Thoracic aorta (tissue), 2 donors: ENCODE measurements around the gene PTPN6. TPM values are rescaled to one million over a fixed set of nuclear protein-coding genes. Genes with fewer than 3 reads are reported as not detected.

Experiments used
- ATAC-seq: fragments of 150-250 bp; one replicate; pipeline ENCODE4 v1.8.0; 2017; ENCODE audit warnings: low read depth; ENCODE audit not compliant: insufficient number of reproducible peaks, low FRiP score
- DNase-seq: peaks from one replicate; pipeline ENCODE4 v3.0.0-alpha.2; 2020; ENCODE audit warnings: low spot score
- H3K27ac ChIP-seq, 2 donors: fragments of 200-600 bp; sonication (generic); 1 replicate in 1 of 2; 2 replicates in 1 of 2; pipeline ENCODE4 v1.5.1; 2016; ENCODE audit warnings: mild to moderate bottlenecking in 2 of 2, moderate library complexity in 2 of 2
- H3K27me3 ChIP-seq: fragments of 200-600 bp; sonication (generic); replicated peaks from 2 replicates; pipeline ENCODE4 v1.6.0; 2016; ENCODE audit warnings: mild to moderate bottlenecking; ENCODE audit not compliant: insufficient read depth
- H3K36me3 ChIP-seq: fragments of 200-600 bp; sonication (generic); one replicate; pipeline ENCODE4 v1.5.1; 2016
- H3K4me1 ChIP-seq, 2 donors: fragments of 200-600 bp; sonication (generic); 1 replicate in 1 of 2; 2 replicates in 1 of 2; pipeline versions ENCODE4 v1.5.1 to v1.6.0; 2016; ENCODE audit warnings: low read depth in 2 of 2, mild to moderate bottlenecking in 1 of 2; ENCODE audit not compliant: control insufficient read depth in 1 of 2
- H3K4me3 ChIP-seq: fragments of 200-600 bp; sonication (generic); 2 replicates; pipeline ENCODE4 v1.5.1; 2016; ENCODE audit warnings: mild to moderate bottlenecking
- H3K9me3 ChIP-seq: fragments of 200-600 bp; sonication (generic); 2 replicates; pipeline ENCODE4 v1.5.1; 2016
- CTCF ChIP-seq: fragments of 200-600 bp; sonication (generic); IDR thresholded peaks from one replicate; pipeline ENCODE4 v1.5.1; 2019; ENCODE audit warnings: antibody characterized with exemption
- total RNA-seq, 2 donors: library from RNA; depleted of rRNA; stranded (reverse); fragments of >200 nt; gene quantifications; one replicate each; pipeline versions ENCODE4 v1.1.0 to v1.2.3, GENCODE V29; 2016

PTPN6 gene
- total RNA-seq, 2 donors from 2014 or later: 19.0 to 24.0 TPM

- DNase-seq: no peak
- TF ChIP-seq CTCF: no peak
- Histone ChIP-seq H3K36me3 (peaks cover 5% of the 10 kb centered on the region), H3K27ac (peak overlapping the region; percentile 90 to 95), H3K27me3 (no peaks in the 10 kb centered on the region), H3K4me3 (peak overlapping the region; percentile 95), H3K9me3 (no peaks in the 10 kb centered on the region), H3K4me1 (peaks cover 29 to 72% of the 10 kb centered on the region in 2 donors)
- ATAC-seq: no peak
Observed at GRCh38 chr12:6928703-6929407, 22.3 kb upstream of the PTPN6 start.

- Histone ChIP-seq H3K27ac (peak overlapping the region; percentile 90 to 95), H3K36me3 (peaks cover 10% of the 10 kb centered on the region), H3K4me3 (peak overlapping the region; percentile 95), H3K9me3 (no peaks in the 10 kb centered on the region), H3K27me3 (no peaks in the 10 kb centered on the region), H3K4me1 (peaks cover 25 to 71% of the 10 kb centered on the region in 2 donors)
- ATAC-seq (no peak), DNase-seq (no peak)
- no peak for TF ChIP-seq CTCF
Observed at GRCh38 chr12:6929466-6930452, 21.4 kb upstream of the PTPN6 start.

- peaks cover 23 to 62% of the 10 kb centered on the region in 2 donors for H3K4me1 ChIP-seq
- ATAC-seq: no peak
- peak overlapping the region in 1 of 2 donors; percentile 4 for H3K27ac ChIP-seq
- no peak for DNase-seq
- no peak for TF ChIP-seq CTCF
- no peak overlapping the region for H3K4me3 ChIP-seq
- H3K36me3 ChIP-seq: peaks cover 23% of the 10 kb centered on the region
- no peaks in the 10 kb centered on the region for H3K27me3 ChIP-seq
- H3K9me3 ChIP-seq: no peaks in the 10 kb centered on the region
Observed at GRCh38 chr12:6932766-6933165, 18.4 kb upstream of the PTPN6 start.

GRCh38 chr12:6934110-6934509 is 17.0 kb upstream of the PTPN6 start:
- H3K4me3 ChIP-seq: no peak overlapping the region
- no peaks in the 10 kb centered on the region for H3K9me3 ChIP-seq
- ATAC-seq: no peak
- peak overlapping the region; percentile 4 to 46 for H3K27ac ChIP-seq
- peaks cover 28 to 72% of the 10 kb centered on the region in 2 donors for H3K4me1 ChIP-seq
- peaks cover 23% of the 10 kb centered on the region for H3K36me3 ChIP-seq
- no peak for TF ChIP-seq CTCF
- H3K27me3 ChIP-seq: no peaks in the 10 kb centered on the region
- DNase-seq: no peak
